Measurements from ENCODE around the gene MRPL40. TPM values are rescaled to one million over a fixed set of nuclear protein-coding genes. Genes with fewer than 3 reads are reported as not detected.
A peak's percentile ranks its signal among the peaks of the same experiment; 100 is the strongest.

The MRPL40 gene
- total and polyA plus RNA-seq, 2 experiments from 2014 or later, result 25.9 to 57.6 TPM

DNA sequence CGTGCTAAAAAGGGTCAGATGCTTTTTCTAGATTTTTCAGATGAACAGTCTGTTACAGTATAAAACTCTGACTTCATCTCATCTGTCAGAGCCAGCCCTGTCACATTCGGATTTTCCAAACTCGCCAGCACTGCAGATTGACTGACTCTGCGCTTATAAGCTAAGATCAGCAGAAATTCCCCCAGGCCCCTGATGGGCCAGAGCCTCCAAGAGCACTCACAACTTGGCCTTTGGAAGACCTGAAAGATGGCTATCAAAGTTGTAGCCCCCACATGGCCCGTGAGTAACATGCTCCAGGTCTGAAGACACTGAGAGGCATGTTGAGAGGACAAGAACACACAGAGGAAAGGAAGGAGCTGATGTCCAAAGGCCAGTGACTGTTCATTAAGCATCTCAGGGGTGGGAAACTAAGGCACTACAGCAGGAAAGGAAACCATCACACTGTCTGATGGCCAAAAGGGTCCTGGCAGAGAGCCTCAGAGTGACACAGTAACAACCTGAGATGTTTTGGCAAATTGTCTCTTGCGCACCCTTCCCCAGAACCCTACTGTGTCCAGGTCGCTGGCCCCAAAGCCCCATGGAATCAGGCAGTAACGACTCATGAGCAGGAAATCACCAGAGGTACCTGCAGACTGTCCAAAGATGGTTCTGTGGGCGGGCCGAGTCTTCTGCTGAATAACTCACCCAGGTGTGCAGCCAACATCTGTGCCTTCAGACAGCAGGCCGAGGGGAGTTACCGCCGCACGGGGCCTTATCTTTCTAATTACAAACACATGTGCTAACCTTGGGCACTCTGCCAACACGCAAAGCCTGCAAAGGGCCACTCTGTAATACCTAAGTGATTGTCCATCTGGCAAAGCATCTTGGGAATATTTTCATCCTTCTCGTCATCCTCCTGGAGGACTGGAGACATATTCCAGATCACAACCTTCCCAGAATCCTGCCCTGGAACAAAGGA, 24.4 kb upstream of the MRPL40 start:
- H2AFZ ChIP-seq, result no peak overlapping the region
- WGBS (ENCODE audit: low lambda C conversion rate, missing lambda C conversion rate), result 81% methylated on average over 16 of the region's 16 CpGs
- no peak overlapping the region for H3K4me2 ChIP-seq
- H3K9me2 ChIP-seq (replicated peaks; ENCODE audit: insufficient read depth), result no peaks in the 10 kb centered on the region
- no peak overlapping the region for H3K27ac ChIP-seq
- no peaks in the 10 kb centered on the region for H3K36me3 ChIP-seq (replicated peaks; ENCODE audit: insufficient read depth, low read depth)
- peak; percentile 34 for DNase-seq (ENCODE audit: low spot score)
- no peak overlapping the region for H3K4me3 ChIP-seq
- peaks cover 30% of the 10 kb centered on the region for H3K79me2 ChIP-seq
- H3K27me3 ChIP-seq, result no peaks in the 10 kb centered on the region
- TF ChIP-seq, protein P1, sequence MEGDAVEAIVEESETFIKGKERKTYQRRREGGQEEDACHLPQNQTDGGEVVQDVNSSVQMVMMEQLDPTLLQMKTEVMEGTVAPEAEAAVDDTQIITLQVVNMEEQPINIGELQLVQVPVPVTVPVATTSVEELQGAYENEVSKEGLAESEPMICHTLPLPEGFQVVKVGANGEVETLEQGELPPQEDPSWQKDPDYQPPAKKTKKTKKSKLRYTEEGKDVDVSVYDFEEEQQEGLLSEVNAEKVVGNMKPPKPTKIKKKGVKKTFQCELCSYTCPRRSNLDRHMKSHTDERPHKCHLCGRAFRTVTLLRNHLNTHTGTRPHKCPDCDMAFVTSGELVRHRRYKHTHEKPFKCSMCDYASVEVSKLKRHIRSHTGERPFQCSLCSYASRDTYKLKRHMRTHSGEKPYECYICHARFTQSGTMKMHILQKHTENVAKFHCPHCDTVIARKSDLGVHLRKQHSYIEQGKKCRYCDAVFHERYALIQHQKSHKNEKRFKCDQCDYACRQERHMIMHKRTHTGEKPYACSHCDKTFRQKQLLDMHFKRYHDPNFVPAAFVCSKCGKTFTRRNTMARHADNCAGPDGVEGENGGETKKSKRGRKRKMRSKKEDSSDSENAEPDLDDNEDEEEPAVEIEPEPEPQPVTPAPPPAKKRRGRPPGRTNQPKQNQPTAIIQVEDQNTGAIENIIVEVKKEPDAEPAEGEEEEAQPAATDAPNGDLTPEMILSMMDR (IDR thresholded peaks at IDR 0.05; ENCODE audit: poor library complexity), result no peak
- TF ChIP-seq EZH2phosphoT487 (IDR thresholded peaks at IDR 0.05; ENCODE audit: low read depth, severe bottlenecking, unreplicated experiment), result no peak
- no peak for TF ChIP-seq EZH2 (IDR thresholded peaks at IDR 0.05; ENCODE audit: borderline replicate concordance)
- H3K9me3 ChIP-seq (ENCODE audit: low read depth), result no peaks in the 10 kb centered on the region
- H4K20me1 ChIP-seq (ENCODE audit: insufficient read depth, poor library complexity, severe bottlenecking), result peaks cover 23% of the 10 kb centered on the region
- no peaks in the 10 kb centered on the region for H3K4me1 ChIP-seq (ENCODE audit: insufficient read depth)

DNA sequence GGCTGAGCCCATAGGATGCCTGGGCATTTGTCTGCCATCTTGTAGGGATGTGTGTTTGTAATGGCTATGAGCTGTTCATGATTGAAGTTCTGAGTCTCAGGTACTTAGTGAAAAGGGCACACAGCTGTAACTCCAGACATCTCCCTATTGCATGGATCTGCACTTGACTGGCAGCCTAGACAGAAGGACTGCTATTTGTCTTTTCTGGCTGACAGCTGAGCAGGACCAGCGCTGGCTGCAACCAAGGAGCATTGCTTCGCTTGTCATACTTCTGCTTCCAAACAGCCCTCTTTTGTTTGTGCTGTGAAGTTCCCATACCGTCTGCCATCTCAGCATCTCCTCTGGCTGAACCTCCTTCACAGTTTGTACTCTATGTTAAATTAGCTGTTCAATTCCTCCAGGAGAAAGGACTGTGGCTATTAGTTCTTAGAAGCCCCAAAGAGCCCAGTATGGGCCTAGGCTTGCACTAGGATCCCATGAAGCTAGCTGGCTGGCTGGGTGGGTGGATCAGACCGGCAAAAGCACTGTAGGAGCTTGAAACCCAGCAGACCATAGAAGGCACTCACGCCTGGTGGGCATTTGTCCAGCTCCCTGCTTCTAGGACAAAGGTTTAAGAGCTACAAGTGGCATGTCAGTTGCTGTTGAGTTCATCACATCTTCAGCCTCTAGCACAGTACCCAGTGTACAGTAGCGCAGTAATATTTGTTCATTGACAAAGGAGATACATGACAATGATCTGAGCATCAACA, 21.2 kb upstream of the MRPL40 start:
- no peak overlapping the region for H3K4me2 ChIP-seq
- DNase-seq (ENCODE audit: low spot score), result no peak
- H3K79me2 ChIP-seq, result peaks cover 62% of the 10 kb centered on the region
- no peak overlapping the region for H3K27ac ChIP-seq
- no peaks in the 10 kb centered on the region for H3K36me3 ChIP-seq (replicated peaks; ENCODE audit: insufficient read depth, low read depth)
- H4K20me1 ChIP-seq (ENCODE audit: insufficient read depth, poor library complexity, severe bottlenecking), result peaks cover 53% of the 10 kb centered on the region
- H3K27me3 ChIP-seq, result no peaks in the 10 kb centered on the region
- H3K9me3 ChIP-seq (ENCODE audit: low read depth), result no peaks in the 10 kb centered on the region
- H3K9me2 ChIP-seq (replicated peaks; ENCODE audit: insufficient read depth), result no peaks in the 10 kb centered on the region
- 89% methylated on average over 6 of the region's 6 CpGs for WGBS (ENCODE audit: low lambda C conversion rate, missing lambda C conversion rate)
- no peaks in the 10 kb centered on the region for H3K4me1 ChIP-seq (ENCODE audit: insufficient read depth)
- H3K4me3 ChIP-seq, result no peak overlapping the region
- no peak overlapping the region for H2AFZ ChIP-seq
- no peak for TF ChIP-seq EZH2phosphoT487 (IDR thresholded peaks at IDR 0.05; ENCODE audit: low read depth, severe bottlenecking, unreplicated experiment)
- TF ChIP-seq EZH2 (IDR thresholded peaks at IDR 0.05; ENCODE audit: borderline replicate concordance), result no peak
- TF ChIP-seq, protein P1 (IDR thresholded peaks at IDR 0.05; ENCODE audit: poor library complexity), result no peak

DNA sequence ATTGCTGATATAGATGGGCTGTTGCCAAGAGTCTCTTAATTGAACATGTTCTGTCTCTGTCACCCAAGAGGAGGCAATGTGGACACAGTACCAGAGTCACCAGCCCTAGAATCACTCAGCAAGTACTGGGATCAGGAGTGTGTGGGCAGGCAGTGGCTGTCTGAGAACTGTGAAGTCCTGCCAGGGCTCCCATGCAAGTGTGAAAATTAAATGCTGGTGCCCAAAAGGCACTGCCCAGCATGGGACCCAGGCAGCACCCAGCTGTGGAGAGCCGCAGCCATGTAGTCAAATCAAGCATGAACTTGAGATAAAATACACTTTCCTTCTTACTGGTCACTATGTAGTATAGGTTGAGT, 20.7 kb upstream of the MRPL40 start:
- Histone ChIP-seq H4K20me1 (ENCODE audit: insufficient read depth, poor library complexity, severe bottlenecking) (peaks cover 54% of the 10 kb centered on the region), H3K79me2 (peaks cover 68% of the 10 kb centered on the region), H3K9me3 (ENCODE audit: low read depth) (no peaks in the 10 kb centered on the region), H2AFZ (no peak overlapping the region), H3K36me3 (replicated peaks; ENCODE audit: insufficient read depth, low read depth) (no peaks in the 10 kb centered on the region), H3K4me1 (ENCODE audit: insufficient read depth) (no peaks in the 10 kb centered on the region), H3K4me2 (no peak overlapping the region), H3K27ac (no peak overlapping the region), H3K9me2 (replicated peaks; ENCODE audit: insufficient read depth) (no peaks in the 10 kb centered on the region), H3K4me3 (no peak overlapping the region), H3K27me3 (no peaks in the 10 kb centered on the region)
- 100% methylated on average over 1 of the region's 1 CpG for WGBS (ENCODE audit: low lambda C conversion rate, missing lambda C conversion rate)
- TF ChIP-seq, protein P1 (IDR thresholded peaks at IDR 0.05; ENCODE audit: poor library complexity), result no peak
- no peak for TF ChIP-seq EZH2 (IDR thresholded peaks at IDR 0.05; ENCODE audit: borderline replicate concordance)
- DNase-seq (ENCODE audit: low spot score), result no peak
